Pancreas (tissue), 10 donors: ENCODE measurements around the gene PER2. TPM values are rescaled to one million over a fixed set of nuclear protein-coding genes. Genes with fewer than 3 reads are reported as not detected.

Experiments
- ATAC-seq, 4 donors: fragments of 200-7000 bp; cut with Tn5 transposase; one replicate each; pipeline versions ENCODE4 v1.8.0 to v1.9.1; 2020; ENCODE audit warnings: mild to moderate bottlenecking in 4 of 4, moderate library complexity in 4 of 4
- DNase-seq, 6 donors: peaks; one replicate each; pipeline ENCODE4 v3.0.0-alpha.2; 2020
- FAIRE-seq: peaks from 2 replicates; lab custom pipeline; 2012; peaks lifted over from hg19 to GRCh38; lab: Jason Lieb, UNC
- H3K27ac ChIP-seq, 4 donors: fragments of 200-600 bp; sonication (generic); 1 replicate in 3 of 4; 2 replicates in 1 of 4; pipeline versions ENCODE4 v1.5.0 to v1.8.0; 2020
- H3K27me3 ChIP-seq, 4 donors: fragments of 200-600 bp; one replicate each; pipeline ENCODE4 v1.8.0; 2021
- H3K36me3 ChIP-seq, 3 donors: fragments of 200-600 bp; sonication (generic) in 1 of 3; one replicate each; pipeline versions ENCODE4 v1.5.0 to v1.8.0; 2020 to 2021
- H3K4me1 ChIP-seq, 3 donors: fragments of 200-600 bp; one replicate each; pipeline ENCODE4 v1.8.0; 2021
- H3K4me3 ChIP-seq, 4 donors: fragments of 200-600 bp; sonication (generic) in 2 of 4; one replicate each; pipeline versions ENCODE4 v1.5.0 to v1.8.0; 2020 to 2021
- H3K9me3 ChIP-seq, 4 donors: fragments of 200-600 bp; one replicate each; pipeline ENCODE4 v1.8.0; 2021
- WGBS, 2 donors: extraction: QIAGEN DNeasy Blood & Tissue Kit; methylation state at CpG; one replicate each; pipeline ENCODE4 v1.1.7; 2013; 5-methylcytosine and 5-hydroxymethylcytosine counted together
- intact Hi-C, 3 donors: fragments of 100-400 bp; cut with DNase I; formaldehyde crosslinking; loops; one replicate each; pipeline versions ENCODE4 v1.11.1 to v1.14.2; 2022
- polyA plus RNA-seq, 2 donors: library from polyadenylated mRNA; stranded (reverse); fragments of 200-250 nt; gene quantifications; one replicate each; pipeline ENCODE4 v1.2.3, GENCODE V29; 2013
- total RNA-seq, 6 donors: library from RNA; stranded (reverse); fragmentation: NEBNext Ultra II Directional in 4 of 6; extraction: Animal tissue kit (Norgen Biotek cat#: 25700) in 4 of 6; gene quantifications; one replicate each; pipeline versions ENCODE4 v1.2.1 to v1.2.4, GENCODE V29; 2021 to 2023
- TF ChIP-seq, protein P1 (sequence below), 4 donors: fragments of 200-600 bp; sonication (generic) in 3 of 4; IDR thresholded peaks; one replicate each; pipeline versions ENCODE4 v1.5.0 to v1.8.0; 2021; ENCODE audit warnings: antibody characterized with exemption in 4 of 4
- donor health status: healthy with polysubstance abuse.
- donor health status: DM: no; HTN: no; CAD: no; lungs with moderate emphysema.
- donor health status: DM: no; HTN: no; CAD: no.
- donor health status: control.
- donor health status: control.
- donor health status: Bipolar disorder and iron deficiency.
- donor health status: DM: yes; HTN: yes; CAD: no.
- donor health status: DM: no; HTN: no; CAD: no.
- donor health status: DM: no; HTN: no; CAD: no.
- donor health status: DM: yes; HTN: yes; CAD: no.

Gene PER2
- total and polyA plus RNA-seq, 8 donors: 6.9 to 12.2 (median 9.3) TPM

DNA sequence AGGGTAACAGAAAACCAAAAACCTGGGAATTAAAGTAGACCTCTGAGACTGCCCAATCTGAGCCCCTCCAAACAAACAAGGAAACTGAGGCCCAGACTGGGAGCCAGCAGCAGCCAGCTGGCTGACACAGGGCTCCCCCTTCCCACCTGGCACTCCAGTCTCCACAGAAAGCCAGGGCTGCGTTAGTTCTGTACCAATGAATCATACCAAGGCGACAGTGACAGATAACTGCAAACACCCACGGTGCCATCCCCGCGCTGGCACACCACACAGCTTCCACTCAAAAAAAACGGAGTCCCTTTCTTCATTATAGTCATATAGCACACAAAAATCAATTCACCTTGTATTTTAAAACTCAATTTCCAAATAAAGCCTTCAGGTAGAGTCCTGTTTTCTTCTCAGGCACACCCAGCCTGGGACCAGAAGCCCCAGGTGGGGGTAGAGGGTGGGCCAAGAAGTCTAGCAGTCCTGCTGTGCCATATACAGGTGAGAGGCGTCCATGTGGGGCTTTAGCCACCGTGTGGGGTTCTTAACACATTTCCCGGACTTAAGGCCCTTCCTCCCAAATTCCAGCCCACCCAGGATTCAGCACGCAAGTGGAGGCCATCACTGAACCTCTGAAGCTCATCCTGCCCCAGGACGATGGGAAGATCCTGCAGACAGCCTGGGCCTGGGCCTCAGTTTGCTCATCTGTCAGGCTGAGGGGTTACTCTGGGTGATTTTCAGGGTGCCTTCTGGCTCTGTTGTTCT, 1.2 kb downstream of the PER2 start:
- H3K4me3 ChIP-seq: peak overlapping the region in 3 of 4 donors; percentile 83 to 87 (median 85)
- H3K36me3 ChIP-seq: no peaks in the 10 kb centered on the region
- no peak for FAIRE-seq
- TF ChIP-seq, protein P1, sequence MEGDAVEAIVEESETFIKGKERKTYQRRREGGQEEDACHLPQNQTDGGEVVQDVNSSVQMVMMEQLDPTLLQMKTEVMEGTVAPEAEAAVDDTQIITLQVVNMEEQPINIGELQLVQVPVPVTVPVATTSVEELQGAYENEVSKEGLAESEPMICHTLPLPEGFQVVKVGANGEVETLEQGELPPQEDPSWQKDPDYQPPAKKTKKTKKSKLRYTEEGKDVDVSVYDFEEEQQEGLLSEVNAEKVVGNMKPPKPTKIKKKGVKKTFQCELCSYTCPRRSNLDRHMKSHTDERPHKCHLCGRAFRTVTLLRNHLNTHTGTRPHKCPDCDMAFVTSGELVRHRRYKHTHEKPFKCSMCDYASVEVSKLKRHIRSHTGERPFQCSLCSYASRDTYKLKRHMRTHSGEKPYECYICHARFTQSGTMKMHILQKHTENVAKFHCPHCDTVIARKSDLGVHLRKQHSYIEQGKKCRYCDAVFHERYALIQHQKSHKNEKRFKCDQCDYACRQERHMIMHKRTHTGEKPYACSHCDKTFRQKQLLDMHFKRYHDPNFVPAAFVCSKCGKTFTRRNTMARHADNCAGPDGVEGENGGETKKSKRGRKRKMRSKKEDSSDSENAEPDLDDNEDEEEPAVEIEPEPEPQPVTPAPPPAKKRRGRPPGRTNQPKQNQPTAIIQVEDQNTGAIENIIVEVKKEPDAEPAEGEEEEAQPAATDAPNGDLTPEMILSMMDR (IDR thresholded peaks at IDR 0.05): no peak
- H3K27me3 ChIP-seq: no peaks in the 10 kb centered on the region
- no peaks in the 10 kb centered on the region for H3K9me3 ChIP-seq
- intact Hi-C loops: no loop called here
- DNase-seq: peak in 4 of 6 donors; percentile 29 to 54 (median 40)
- H3K27ac ChIP-seq: peak overlapping the region; percentile 96 to 100 (median 98)
- WGBS, 2 donors: 13 to 21% methylated on average over 11 of the region's 11 CpGs
- H3K4me1 ChIP-seq: peaks cover 36 to 50% (median 48%) of the 10 kb centered on the region in 3 donors
- peak in 3 of 4 donors; percentile 8 to 14 (median 8) for ATAC-seq

DNA sequence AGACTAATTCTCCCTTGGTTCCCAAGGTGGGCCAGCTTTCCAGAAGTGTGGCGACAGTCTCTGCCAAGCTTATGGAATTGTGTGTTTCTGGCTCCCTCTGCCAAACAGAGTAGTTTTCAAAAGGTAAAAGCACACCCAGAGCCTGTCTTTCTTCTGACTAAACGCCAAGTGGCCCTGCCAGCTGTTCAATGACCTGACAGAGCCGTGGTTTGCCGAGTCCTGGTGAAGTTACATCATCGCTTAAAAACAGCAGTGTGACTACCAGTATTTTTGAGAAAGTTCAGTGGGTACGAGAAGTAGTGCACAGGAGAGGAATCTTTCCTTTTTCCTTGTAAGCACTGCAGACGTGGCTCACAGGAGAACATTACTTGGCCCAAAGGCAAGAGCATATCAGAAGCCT, 1.9 kb downstream of the PER2 start:
- intact Hi-C loops: no loop called here
- DNase-seq (peak in 5 of 6 donors; percentile 76 to 87 (median 85)), FAIRE-seq (no peak), ATAC-seq (peak; percentile 45 to 58 (median 49))
- 10 to 11% methylated on average over 7 of the region's 7 CpGs for WGBS, 2 donors
- H3K27ac ChIP-seq: peak overlapping the region; percentile 96 to 100 (median 98)
- TF ChIP-seq, protein P1 (IDR thresholded peaks at IDR 0.05): no peak
- H3K27me3 ChIP-seq: no peaks in the 10 kb centered on the region
- peak overlapping the region in 3 of 4 donors; percentile 83 to 87 (median 85) for H3K4me3 ChIP-seq
- H3K36me3 ChIP-seq: no peaks in the 10 kb centered on the region
- H3K4me1 ChIP-seq: peaks cover 36 to 50% (median 48%) of the 10 kb centered on the region in 3 donors
- no peaks in the 10 kb centered on the region for H3K9me3 ChIP-seq

DNA sequence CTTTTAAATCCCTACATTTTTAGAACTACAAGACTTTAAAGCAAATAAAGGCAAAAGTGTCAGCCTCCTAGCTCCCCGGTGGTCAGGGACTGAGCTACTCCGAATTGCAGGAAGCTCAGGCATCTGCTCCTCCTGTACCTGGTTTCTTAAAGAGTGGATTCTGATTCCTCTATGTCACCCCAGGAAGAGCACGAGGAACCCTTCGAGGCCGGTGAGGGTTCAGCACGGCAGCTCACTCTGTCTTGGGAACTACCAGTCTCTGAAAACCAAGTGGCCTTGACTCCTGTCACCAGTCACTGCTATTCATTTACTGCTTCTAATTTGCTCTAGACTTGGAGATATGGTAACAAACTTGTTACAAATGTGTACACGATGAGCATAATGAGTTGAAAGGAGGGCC, 2.3 kb downstream of the PER2 start:
- intact Hi-C loops: no loop called here
- no peak for FAIRE-seq

DNA sequence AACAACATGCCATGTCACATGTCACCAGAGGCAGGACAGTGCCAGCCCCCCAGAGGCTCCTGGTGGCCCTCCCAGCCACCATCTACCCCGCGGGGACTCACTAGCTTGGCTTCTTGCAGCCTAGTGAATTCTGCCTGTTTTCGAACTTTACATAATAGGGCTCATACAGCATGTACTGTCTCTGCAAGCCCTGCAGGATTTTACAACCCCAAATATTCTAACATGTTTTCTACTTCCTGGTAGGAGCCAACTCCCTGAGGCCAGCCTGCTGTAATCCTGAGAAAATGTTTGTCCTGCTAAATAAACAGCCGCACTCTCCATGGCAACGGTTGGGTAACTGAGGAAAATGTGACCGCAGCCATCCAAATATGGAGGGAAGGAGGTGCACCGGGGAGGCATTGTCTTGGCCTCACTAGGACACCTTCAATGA, 2.7 kb downstream of the PER2 start:
- Histone ChIP-seq H3K27me3 (no peaks in the 10 kb centered on the region), H3K36me3 (no peaks in the 10 kb centered on the region), H3K4me3 (peak overlapping the region in 2 of 4 donors; percentile 9 to 83), H3K9me3 (no peaks in the 10 kb centered on the region), H3K4me1 (peaks cover 36 to 50% (median 48%) of the 10 kb centered on the region in 3 donors), H3K27ac (peak overlapping the region; percentile 96 to 100 (median 98))
- intact Hi-C loops: no loop called here
- ATAC-seq (peak; percentile 64 to 68 (median 64)), DNase-seq (peak in 5 of 6 donors; percentile 75 to 94 (median 88)), FAIRE-seq (peak; percentile 84)
- WGBS, 2 donors: 13 to 20% methylated on average over 7 of the region's 7 CpGs
- TF ChIP-seq, protein P1 (IDR thresholded peaks at IDR 0.05): no peak

More for the DNA sequence above, 2.3 kb downstream of the PER2 start:
- TF ChIP-seq, protein P1 (IDR thresholded peaks at IDR 0.05): no peak
- Histone ChIP-seq H3K36me3 (no peaks in the 10 kb centered on the region), H3K9me3 (no peaks in the 10 kb centered on the region), H3K27me3 (no peaks in the 10 kb centered on the region), H3K4me1 (peaks cover 36 to 50% (median 48%) of the 10 kb centered on the region in 3 donors), H3K27ac (peak overlapping the region; percentile 96 to 100 (median 98)), H3K4me3 (peak overlapping the region in 2 of 4 donors; percentile 83 to 87)
- ATAC-seq (peak; percentile 2 to 19 (median 2)), DNase-seq (peak in 2 of 6 donors; percentile 16 to 50)
- WGBS, 2 donors: 9 to 14% methylated on average over 7 of the region's 7 CpGs
